ENCODE results near the gene ACACB. TPM values are rescaled to one million over a fixed set of nuclear protein-coding genes. Genes with fewer than 3 reads are reported as not detected.

The ACACB gene
- total RNA-seq, 1 donor from 2014 or later: 130 TPM

DNA sequence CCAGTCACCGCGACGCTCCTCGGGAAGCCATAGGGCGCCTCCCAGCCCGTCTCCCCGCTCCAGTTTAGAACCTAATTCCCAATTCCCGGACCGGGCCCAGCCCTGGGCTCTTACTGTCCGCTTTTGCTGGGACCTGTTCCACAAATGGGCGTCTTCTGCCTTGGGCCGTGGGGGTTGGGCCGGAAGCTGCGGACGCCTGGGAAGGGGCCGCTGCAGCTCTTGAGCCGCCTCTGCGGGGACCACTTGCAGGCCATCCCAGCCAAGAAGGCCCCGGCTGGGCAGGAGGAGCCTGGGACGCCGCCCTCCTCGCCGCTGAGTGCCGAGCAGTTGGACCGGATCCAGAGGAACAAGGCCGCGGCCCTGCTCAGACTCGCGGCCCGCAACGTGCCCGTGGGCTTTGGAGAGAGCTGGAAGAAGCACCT lies 18.2 kb upstream of the ACACB start:
- peak overlapping the region; percentile 86 for H3K27ac ChIP-seq
- peak; percentile 8 to 93 for TF ChIP-seq POLR2AphosphoS5 (IDR thresholded peaks at IDR 0.05; ENCODE audit: insufficient read depth in 1 of 2, low read depth in 1 of 2)
- TF ChIP-seq POLR2A (IDR thresholded peaks at IDR 0.05): no peak
- peak overlapping the region; percentile 68 to 98 for H3K4me3 ChIP-seq
- H3K27me3 ChIP-seq: no peaks in the 10 kb centered on the region
- DNase-seq (ENCODE audit: extremely low spot score in 2 of 2): no peak
- peaks cover 51% of the 10 kb centered on the region for H3K4me1 ChIP-seq
- peaks cover 0 to 16% of the 10 kb centered on the region in 2 donors for H3K36me3 ChIP-seq
- H3K9me3 ChIP-seq: no peaks in the 10 kb centered on the region
- intact Hi-C loops (cut with DNase I): loop anchor here (5.0 to 10.0 kb wide), 2 partner anchors 243 to 536 kb away; partner anchors contain the start of genes ISCU, SART3 and SSH1

DNA sequence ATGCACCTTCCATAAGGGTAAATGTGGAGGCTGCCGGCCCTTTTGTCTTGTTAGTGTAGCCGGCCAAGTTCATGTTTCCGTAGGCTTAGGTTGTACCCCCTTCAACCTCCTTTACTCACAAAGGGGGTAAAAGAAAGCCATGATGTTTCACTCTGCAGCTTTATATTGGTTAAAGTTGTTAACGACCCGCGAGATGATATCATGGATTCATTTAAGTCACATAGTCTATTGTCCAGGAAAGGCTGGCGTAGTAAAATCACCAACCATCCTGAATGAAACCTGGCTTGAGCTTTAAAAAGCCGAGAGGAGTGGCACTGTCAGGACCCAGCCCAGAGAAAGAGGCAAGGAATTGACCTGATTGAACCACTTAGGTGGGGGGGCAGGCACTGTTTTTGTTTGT lies 17.7 kb upstream of the ACACB start:
- no peak for TF ChIP-seq POLR2AphosphoS5 (IDR thresholded peaks at IDR 0.05; ENCODE audit: insufficient read depth in 1 of 2, low read depth in 1 of 2)
- no peak for TF ChIP-seq CTCF (IDR thresholded peaks at IDR 0.05)
- no peak for TF ChIP-seq POLR2A (IDR thresholded peaks at IDR 0.05)
- intact Hi-C loops (cut with DNase I): loop anchor here (5.0 to 10.0 kb wide), 2 partner anchors 244 to 536 kb away; partner anchors contain the start of genes ISCU, SART3 and SSH1
- Histone ChIP-seq H3K4me3 (peak overlapping the region; percentile 68 to 98), H3K36me3 (peaks cover 0 to 21% of the 10 kb centered on the region in 2 donors), H3K27ac (peak overlapping the region; percentile 86), H3K4me1 (peaks cover 48% of the 10 kb centered on the region), H3K9me3 (no peaks in the 10 kb centered on the region), H3K27me3 (no peaks in the 10 kb centered on the region)
- no peak for DNase-seq (ENCODE audit: extremely low spot score in 2 of 2)

GRCh38 chr12:109099431-109100020 lies 16.9 kb upstream of the ACACB start:
- H3K27me3 ChIP-seq: no peaks in the 10 kb centered on the region
- intact Hi-C loops (cut with DNase I): loop anchor here (5.0 to 10.0 kb wide), 2 partner anchors 245 to 537 kb away; partner anchors contain the start of genes ISCU, SART3 and SSH1
- peaks cover 0 to 30% of the 10 kb centered on the region in 2 donors for H3K36me3 ChIP-seq
- TF ChIP-seq CTCF (IDR thresholded peaks at IDR 0.05): no peak
- no peak for TF ChIP-seq POLR2A (IDR thresholded peaks at IDR 0.05)
- no peak for TF ChIP-seq POLR2AphosphoS5 (IDR thresholded peaks at IDR 0.05; ENCODE audit: insufficient read depth in 1 of 2, low read depth in 1 of 2)
- peaks cover 45% of the 10 kb centered on the region for H3K4me1 ChIP-seq
- no peak for DNase-seq (ENCODE audit: extremely low spot score in 2 of 2)
- peak overlapping the region; percentile 68 to 98 for H3K4me3 ChIP-seq
- no peaks in the 10 kb centered on the region for H3K9me3 ChIP-seq
- H3K27ac ChIP-seq: peak overlapping the region; percentile 86

GRCh38 chr12:109100741-109101140 lies 15.6 kb upstream of the ACACB start:
- intact Hi-C loops (cut with DNase I): no loop called here
- DNase-seq (ENCODE audit: extremely low spot score in 2 of 2): no peak
- Histone ChIP-seq H3K4me1 (peaks cover 45% of the 10 kb centered on the region), H3K27ac (no peak overlapping the region), H3K4me3 (no peak overlapping the region), H3K36me3 (peaks cover 0 to 42% of the 10 kb centered on the region in 2 donors), H3K9me3 (no peaks in the 10 kb centered on the region), H3K27me3 (no peaks in the 10 kb centered on the region)
- TF ChIP-seq POLR2AphosphoS5 (IDR thresholded peaks at IDR 0.05; ENCODE audit: insufficient read depth in 1 of 2, low read depth in 1 of 2): no peak

DNA sequence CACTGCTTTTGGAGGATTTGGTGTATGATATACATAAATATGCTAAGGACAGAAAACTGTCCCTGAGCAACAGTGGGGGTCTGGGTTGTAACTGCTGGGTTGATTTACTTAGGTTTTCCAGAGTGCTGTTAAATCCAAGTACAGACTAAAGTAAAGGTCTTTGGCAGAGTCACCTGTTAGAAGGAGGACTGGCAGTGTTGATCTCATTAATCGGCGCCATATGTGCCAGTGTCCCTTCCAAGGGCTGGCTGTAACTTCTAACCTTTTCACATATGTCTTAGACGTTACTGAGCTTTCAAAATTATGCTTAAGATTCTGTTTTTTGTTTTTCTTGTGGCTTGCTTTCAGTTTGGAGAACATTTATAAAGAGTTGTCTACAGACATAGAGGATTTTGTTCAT lies 13.9 kb upstream of the ACACB start:
- DNase-seq (ENCODE audit: extremely low spot score in 2 of 2): no peak
- Histone ChIP-seq H3K4me1 (peaks cover 38% of the 10 kb centered on the region), H3K27ac (peak overlapping the region; percentile 40), H3K4me3 (no peak overlapping the region), H3K9me3 (no peaks in the 10 kb centered on the region), H3K27me3 (no peaks in the 10 kb centered on the region), H3K36me3 (peaks cover 0 to 54% of the 10 kb centered on the region in 2 donors)
- intact Hi-C loops (cut with DNase I): no loop called here
- TF ChIP-seq POLR2A (IDR thresholded peaks at IDR 0.05) (no peak), CTCF (IDR thresholded peaks at IDR 0.05) (no peak), POLR2AphosphoS5 (IDR thresholded peaks at IDR 0.05; ENCODE audit: insufficient read depth in 1 of 2, low read depth in 1 of 2) (no peak)

DNA sequence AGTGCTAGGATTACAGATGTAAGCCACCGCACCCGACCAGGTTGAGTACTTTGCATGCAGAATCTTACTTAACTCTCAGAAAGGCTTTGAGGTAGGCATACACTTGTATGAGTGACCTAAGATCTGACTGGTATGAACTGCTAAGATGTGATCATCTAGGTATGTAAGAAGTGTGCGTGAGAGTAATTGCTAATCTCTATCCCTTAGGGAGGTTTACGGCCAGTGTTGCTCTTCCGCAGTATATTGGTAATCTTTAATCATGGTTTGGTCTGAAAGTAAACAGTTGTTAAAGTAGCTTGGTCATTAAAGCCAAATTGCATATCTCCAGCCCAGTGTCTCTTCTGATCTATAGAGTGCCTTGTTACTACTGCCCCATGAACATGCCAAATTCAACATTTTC lies 11.2 kb upstream of the ACACB start:
- no peaks in the 10 kb centered on the region for H3K9me3 ChIP-seq
- no peak for DNase-seq (ENCODE audit: extremely low spot score in 2 of 2)
- intact Hi-C loops (cut with DNase I): no loop called here
- no peak for TF ChIP-seq CTCF (IDR thresholded peaks at IDR 0.05)
- H3K36me3 ChIP-seq: peaks cover 0 to 62% of the 10 kb centered on the region in 2 donors
- no peak overlapping the region for H3K4me3 ChIP-seq
- no peak overlapping the region for H3K27ac ChIP-seq
- peaks cover 24% of the 10 kb centered on the region for H3K4me1 ChIP-seq
- H3K27me3 ChIP-seq: no peaks in the 10 kb centered on the region

Measured in vagina (tissue), 2 donors.